K562 (cell line): ENCODE measurements around the gene ST3GAL3. TPM values are rescaled to one million over a fixed set of nuclear protein-coding genes. Genes with fewer than 3 reads are reported as not detected.

Experiments
- ATAC-seq: fragments of 200-7000 bp; cut with Tn5 transposase; 3 replicates; pipeline ENCODE4 v1.9.1; 2020; ENCODE audit warnings: moderate library complexity
- BruUV-seq: library from RNA; stranded (reverse); fragments of 400-500 nt; replicated peaks from 2 replicates; lab custom pipeline; 2021; lab: Mats Ljungman, UMichigan
- CTCF ChIA-PET: fragments of 300-600 bp; formaldehyde crosslinking; extraction: SDS; loops from one replicate; lab custom pipeline; 2021; ENCODE audit warnings: low intra/inter-chr PET ratio; lab: Yijun Ruan, JAX
- POLR2A ChIA-PET: fragments of 300-600, 350-650 bp; sonication (Branson Sonifier 250); formaldehyde crosslinking; extraction: SDS; loops from one replicate; lab custom pipeline; 2021; ENCODE audit warnings: antibody characterized with exemption, inconsistent platforms; lab: Yijun Ruan, JAX
- DNase-seq, 4 experiments: peaks; one replicate each; pipeline versions ENCODE4 v3.0.0 to v3.0.0-alpha.2; 2011 to 2018; ENCODE audit warnings: low spot score in 3 of 4, mixed read lengths in 3 of 4; ENCODE audit errors: extremely low read depth in 1 of 4
- FAIRE-seq: peaks from 2 replicates; lab custom pipeline; 2011; peaks lifted over from hg19 to GRCh38; lab: Jason Lieb, UNC
- H2AFZ ChIP-seq: 2 replicates; pipeline ENCODE4 v1.6.0; 2011; ENCODE audit warnings: low read depth, low read length, control low read depth, inconsistent platforms
- H3K27ac ChIP-seq: fragments of 200-600 bp; 3 replicates; pipeline ENCODE4 v1.8.0; 2011; ENCODE audit warnings: low read depth, mild to moderate bottlenecking, control low read depth, inconsistent platforms, low read length, moderate library complexity, mixed read lengths; ENCODE audit errors: extremely low read depth
- H3K27me3 ChIP-seq, 2 experiments: fragments of 300-600 bp in 1 of 2; 2 replicates in 1 of 2; 3 replicates in 1 of 2; pipeline versions ENCODE4 v1.6.0 to v1.8.0; 2011; ENCODE audit warnings: inconsistent platforms in 2 of 2, low read length in 2 of 2, mild to moderate bottlenecking in 1 of 2, mixed read lengths in 1 of 2, moderate library complexity in 1 of 2; ENCODE audit not compliant: control insufficient read depth in 2 of 2, insufficient read depth in 2 of 2
- H3K36me3 ChIP-seq: fragments of 300-600 bp; 3 replicates; pipeline ENCODE4 v1.8.0; 2011; ENCODE audit warnings: mild to moderate bottlenecking, low read length, inconsistent platforms; ENCODE audit not compliant: control insufficient read depth, insufficient read depth
- H3K4me1 ChIP-seq, 2 experiments: fragments of 200-600 bp in 1 of 2; replicated peaks in 1 of 2; 2 replicates in 1 of 2; 3 replicates in 1 of 2; pipeline versions ENCODE4 v1.5.1 to v1.8.0; 2011; ENCODE audit warnings: inconsistent platforms in 2 of 2, low read length in 2 of 2, mild to moderate bottlenecking in 1 of 2, mixed read lengths in 1 of 2, moderate library complexity in 1 of 2; ENCODE audit not compliant: control insufficient read depth in 2 of 2, insufficient read depth in 2 of 2
- H3K4me2 ChIP-seq: 2 replicates; pipeline ENCODE4 v1.6.1; 2011; ENCODE audit warnings: low read length, control low read depth, inconsistent platforms, mixed read lengths; ENCODE audit not compliant: insufficient read depth
- H3K4me3 ChIP-seq: fragments of 200-600 bp; sonication (generic), shearing (Covaris generic); 2 replicates; pipeline ENCODE4 v1.5.1; 2016; ENCODE audit warnings: control low read depth, inconsistent platforms
- H3K79me2 ChIP-seq: fragments of 200-600 bp; 3 replicates; pipeline ENCODE4 v1.8.0; 2011; ENCODE audit warnings: low read length, inconsistent platforms; ENCODE audit not compliant: control insufficient read depth, insufficient read depth
- H3K9ac ChIP-seq, 2 experiments: 2 replicates each; pipeline versions ENCODE4 v1.6.0 to v1.6.1; 2011; ENCODE audit warnings: low read depth in 2 of 2, low read length in 2 of 2, control low read depth in 1 of 2, inconsistent platforms in 1 of 2, mild to moderate bottlenecking in 1 of 2, mixed read lengths in 1 of 2; ENCODE audit not compliant: insufficient read depth in 1 of 2
- H3K9me1 ChIP-seq: one replicate; pipeline ENCODE4 v1.6.0; 2011; ENCODE audit warnings: inconsistent platforms, mild to moderate bottlenecking, low read length, moderate library complexity; ENCODE audit not compliant: control insufficient read depth, insufficient read depth
- H3K9me3 ChIP-seq: replicated peaks from 2 replicates; pipeline ENCODE4 v1.5.1; 2011; ENCODE audit warnings: low read depth, low read length, inconsistent platforms; ENCODE audit not compliant: control insufficient read depth, insufficient read depth
- H4K20me1 ChIP-seq: replicated peaks from 2 replicates; pipeline ENCODE4 v1.6.1; 2011; ENCODE audit warnings: low read length, inconsistent platforms, mixed read lengths; ENCODE audit not compliant: control insufficient read depth, insufficient read depth
- CBX5 ChIP-seq: IDR thresholded peaks from 2 replicates; pipeline ENCODE4 v1.6.1; 2014; ENCODE audit warnings: low read depth, borderline replicate concordance
- FOXA3 ChIP-seq, 2 experiments: fragments of 450-650 bp in 1 of 2; sonication (generic) in 1 of 2; formaldehyde crosslinking; IDR thresholded peaks in 1 of 2; conservative IDR thresholded peaks in 1 of 2; 2 replicates each; pipeline versions ENCODE4 v1.4.0 to v1.8.0; 2020 to 2022; ENCODE audit warnings: mild to moderate bottlenecking in 2 of 2, missing genetic modification reagents in 1 of 2
- HDAC6 ChIP-seq: IDR thresholded peaks from 2 replicates; pipeline ENCODE4 v1.6.1; 2012; ENCODE audit warnings: low read depth, mild to moderate bottlenecking, control low read depth, inconsistent platforms, low read length, moderate library complexity
- HNRNPL ChIP-seq: fragments of 200-400 bp; formaldehyde crosslinking; IDR thresholded peaks from 2 replicates; pipeline ENCODE4 v1.6.1; 2017; ENCODE audit warnings: low read depth, mild to moderate bottlenecking, low read length
- MEF2D ChIP-seq: conservative IDR thresholded peaks from 2 replicates; pipeline ENCODE4 v1.6.1; 2016; ENCODE audit warnings: low read depth, missing genetic modification characterization, missing compliant biosample characterization
- RAD21 ChIP-seq, 2 experiments: fragments of 250-450 bp in 1 of 2; fragments of 450-650 bp in 1 of 2; sonication (Bioruptor Pico) in 1 of 2; formaldehyde crosslinking in 1 of 2; IDR thresholded peaks in 1 of 2; conservative IDR thresholded peaks in 1 of 2; 2 replicates each; pipeline versions ENCODE4 v1.4.0 to v1.8.0; 2020 to 2022; ENCODE audit warnings: mild to moderate bottlenecking in 2 of 2, moderate library complexity in 1 of 2
- RBM15 ChIP-seq: fragments of 200-400 bp; formaldehyde crosslinking; IDR thresholded peaks from 2 replicates; pipeline ENCODE4 v1.6.1; 2018; ENCODE audit warnings: mild to moderate bottlenecking, low read length, moderate library complexity; ENCODE audit not compliant: insufficient read depth
- RHOXF2B ChIP-seq: fragments of 250-450 bp; sonication (Bioruptor Pico); conservative IDR thresholded peaks from 2 replicates; pipeline ENCODE4 v1.5.1; 2021
- SMARCB1 ChIP-seq: IDR thresholded peaks from 2 replicates; pipeline ENCODE4 v1.6.1; 2011; ENCODE audit warnings: improper control_type of control experiment, low read depth; ENCODE audit not compliant: insufficient read length
- SRF ChIP-seq, 2 experiments: fragments of 250-450, 450-650 bp in 1 of 2; sonication (Bioruptor Pico) in 1 of 2; sonication (generic) in 1 of 2; formaldehyde crosslinking; IDR thresholded peaks; 2 replicates each; pipeline versions ENCODE4 v1.5.0 to v1.5.1; 2020 to 2022; ENCODE audit warnings: mild to moderate bottlenecking in 1 of 2, missing genetic modification reagents in 1 of 2
- TARDBP ChIP-seq: fragments of 450-650 bp; IDR thresholded peaks from 2 replicates; pipeline ENCODE4 v1.6.1; 2016
- XRCC4 ChIP-seq: IDR thresholded peaks from one replicate; pipeline ENCODE4 v1.6.1; 2011; ENCODE audit not compliant: insufficient read depth, insufficient read length; ENCODE audit errors: extremely low read depth
- ZNF143 ChIP-seq: sonication (generic); formaldehyde crosslinking; IDR thresholded peaks from 2 replicates; pipeline ENCODE4 v1.9.0; 2022; ENCODE audit warnings: mild to moderate bottlenecking, missing genetic modification reagents
- ZNF695 ChIP-seq: fragments of 450-650 bp; formaldehyde crosslinking; IDR thresholded peaks from 2 replicates; pipeline ENCODE4 v1.4.0; 2020; ENCODE audit warnings: mild to moderate bottlenecking, moderate library complexity
- WGBS: fragments of 100-300 bp; shearing (Covaris generic); methylation state at CpG from one replicate; pipeline ENCODE4 v1.1.6; 2016; ENCODE audit warnings: low coverage, mixed read lengths; ENCODE audit not compliant: insufficient coverage; ENCODE audit errors: missing lambda C conversion rate; 5-methylcytosine and 5-hydroxymethylcytosine counted together
- in situ Hi-C: fragments of 300-500 bp; cut with MboI; formaldehyde crosslinking; loops from 4 replicates; pipeline ENCODE4 v1.15.0; 2018; ENCODE audit warnings: inconsistent platforms, mixed read lengths
- intact Hi-C: fragments of 100-400 bp; cut with micrococcal nuclease; formaldehyde crosslinking; loops from 2 replicates; pipeline ENCODE4 v1.14.2; 2022
- polyA plus RNA-seq, 8 experiments: library from polyadenylated mRNA; depleted of rRNA in 4 of 8; stranded (reverse) in 5 of 8; unstranded in 3 of 8; fragments of >200 nt; fragmentation: Nextera tagmentation in 2 of 8; fragmentation: Illumina TruSeq in 1 of 8; extraction: Ambion mirVana in 2 of 8; extraction: Trizol in 1 of 8; gene quantifications; 2 replicates each; pipeline versions ENCODE4 v1.2.1 to v1.2.3, GENCODE V29; 2011 to 2014; ENCODE audit warnings: inconsistent platforms in 1 of 8, missing spikeins in 1 of 8
- total RNA-seq, 7 experiments: library from RNA; depleted of rRNA in 6 of 7; stranded (reverse); fragments of >200 nt in 6 of 7; fragmentation: Illumina TruSeq in 2 of 7; extraction: Trizol in 2 of 7; gene quantifications; 2 replicates each; pipeline versions ENCODE4 v1.2.1 to v1.2.3, GENCODE V29; 2011 to 2021; ENCODE audit warnings: low replicate concordance in 1 of 7
- TF ChIP-seq, protein P1 (sequence below): fragments of 450-650 bp; IDR thresholded peaks from 2 replicates; pipeline ENCODE4 v1.6.1; 2016
- TF ChIP-seq, protein P2 (sequence below): fragments of 450-650 bp; IDR thresholded peaks from 2 replicates; pipeline ENCODE4 v1.6.1; 2018; ENCODE audit warnings: mild to moderate bottlenecking, low read depth; ENCODE audit not compliant: partially characterized antibody
- TF ChIP-seq, protein P3 (sequence below): fragments of 450-650 bp; IDR thresholded peaks from 2 replicates; pipeline ENCODE4 v1.6.1; 2016; ENCODE audit warnings: missing biosample characterization, missing genetic modification characterization
- TF ChIP-seq, protein P4 (sequence below): fragments of 200-800 bp; sonication (Bioruptor generic); IDR thresholded peaks from 2 replicates; pipeline ENCODE4 v1.6.1; 2017; ENCODE audit warnings: missing genetic modification characterization, missing compliant biosample characterization

The ST3GAL3 gene
- total and polyA plus RNA-seq, 9 of the 15 experiments (the other 6 are each of a cell fraction or from before 2014, with no cell fraction given), result 1.2 to 18.9 (median 11.0) TPM

DNA sequence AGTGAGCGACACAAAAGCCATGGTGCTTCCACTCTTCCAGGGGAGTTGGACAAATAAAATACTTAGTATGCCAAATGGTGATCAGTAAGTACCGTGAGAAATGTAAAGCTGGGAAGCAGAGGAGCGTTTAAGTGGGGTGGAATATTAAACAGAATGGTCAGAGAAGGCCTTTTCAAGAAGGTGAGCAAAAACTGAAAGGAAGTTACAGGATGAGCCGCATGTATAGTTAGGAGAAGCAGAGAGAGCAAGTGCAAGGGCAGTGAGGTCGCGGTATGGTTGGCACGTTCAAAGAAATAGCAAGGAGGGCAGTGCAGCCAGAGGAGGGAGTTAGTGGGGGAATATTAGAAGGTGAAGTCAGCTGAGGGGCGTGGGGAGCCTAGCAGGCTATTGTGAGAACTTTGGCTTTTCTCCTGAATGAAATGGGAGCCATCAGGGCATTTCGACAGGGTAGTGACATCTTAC, 266.7 kb downstream of the ST3GAL3 start:
- H3K4me2 ChIP-seq, result peak overlapping the region; percentile 90
- intact Hi-C loops, result loop anchor here (1.0 to 2.0 kb wide), 2 partner anchors 17 to 28 kb away; partner anchors contain the start of genes CCDC24 and IPO13
- ATAC-seq, result no peak
- no TSS peak for BruUV-seq
- CTCF ChIA-PET, result no interaction called here
- H3K4me3 ChIP-seq, result peak overlapping the region; percentile 87
- peak overlapping the region; percentile 97 for H2AFZ ChIP-seq
- peak overlapping the region; percentile 89 for H3K27ac ChIP-seq
- peak overlapping the region; percentile 88 to 98 for H3K9ac ChIP-seq
- 51% methylated on average over 9 of the region's 9 CpGs for WGBS
- no peaks in the 10 kb centered on the region for H3K27me3 ChIP-seq
- H3K9me3 ChIP-seq, result no peaks in the 10 kb centered on the region
- no peak for FAIRE-seq
- H3K9me1 ChIP-seq, result peaks cover 10% of the 10 kb centered on the region
- peaks cover 58% of the 10 kb centered on the region for H3K79me2 ChIP-seq
- peaks cover 24% of the 10 kb centered on the region for H4K20me1 ChIP-seq
- peaks cover 61% of the 10 kb centered on the region for H3K36me3 ChIP-seq
- H3K4me1 ChIP-seq, result peaks cover 41 to 69% of the 10 kb centered on the region in 2 experiments
- DNase-seq, result peak in 1 of 4 experiments; percentile 29
- POLR2A ChIA-PET, result interaction anchor here (0.7 to 2.1 kb wide), 7 partner anchors 13 to 519 kb away, joined by 3 to 7 read pairs (median 3); no protein-coding TSS in a partner anchor
- in situ Hi-C loops, result no loop called here
- TF ChIP-seq RAD21 (CRISPR knock-in tag; conservative IDR thresholded peaks at IDR 0.05 in 1 of 2, IDR thresholded peaks at IDR 0.05 in 1 of 2), result no peak
- TF ChIP-seq, protein P1, sequence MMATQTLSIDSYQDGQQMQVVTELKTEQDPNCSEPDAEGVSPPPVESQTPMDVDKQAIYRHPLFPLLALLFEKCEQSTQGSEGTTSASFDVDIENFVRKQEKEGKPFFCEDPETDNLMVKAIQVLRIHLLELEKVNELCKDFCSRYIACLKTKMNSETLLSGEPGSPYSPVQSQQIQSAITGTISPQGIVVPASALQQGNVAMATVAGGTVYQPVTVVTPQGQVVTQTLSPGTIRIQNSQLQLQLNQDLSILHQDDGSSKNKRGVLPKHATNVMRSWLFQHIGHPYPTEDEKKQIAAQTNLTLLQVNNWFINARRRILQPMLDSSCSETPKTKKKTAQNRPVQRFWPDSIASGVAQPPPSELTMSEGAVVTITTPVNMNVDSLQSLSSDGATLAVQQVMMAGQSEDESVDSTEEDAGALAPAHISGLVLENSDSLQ, result no peak
- TF ChIP-seq ZNF695 (CRISPR knock-in tag), result no peak
- TF ChIP-seq, protein P2, sequence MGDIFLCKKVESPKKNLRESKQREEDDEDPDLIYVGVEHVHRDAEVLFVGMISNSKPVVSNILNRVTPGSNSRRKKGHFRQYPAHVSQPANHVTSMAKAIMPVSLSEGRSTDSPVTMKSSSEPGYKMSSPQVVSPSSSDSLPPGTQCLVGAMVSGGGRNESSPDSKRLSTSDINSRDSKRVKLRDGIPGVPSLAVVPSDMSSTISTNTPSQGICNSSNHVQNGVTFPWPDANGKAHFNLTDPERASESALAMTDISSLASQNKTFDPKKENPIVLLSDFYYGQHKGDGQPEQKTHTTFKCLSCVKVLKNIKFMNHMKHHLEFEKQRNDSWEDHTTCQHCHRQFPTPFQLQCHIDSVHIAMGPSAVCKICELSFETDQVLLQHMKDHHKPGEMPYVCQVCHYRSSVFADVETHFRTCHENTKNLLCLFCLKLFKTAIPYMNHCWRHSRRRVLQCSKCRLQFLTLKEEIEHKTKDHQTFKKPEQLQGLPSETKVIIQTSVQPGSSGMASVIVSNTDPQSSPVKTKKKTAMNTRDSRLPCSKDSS, result no peak
- no peak for TF ChIP-seq CBX5
- TF ChIP-seq SRF (CRISPR knock-in tag; IDR thresholded peaks at IDR 0.05), result no peak
- no peak for TF ChIP-seq TARDBP
- TF ChIP-seq, protein P3, sequence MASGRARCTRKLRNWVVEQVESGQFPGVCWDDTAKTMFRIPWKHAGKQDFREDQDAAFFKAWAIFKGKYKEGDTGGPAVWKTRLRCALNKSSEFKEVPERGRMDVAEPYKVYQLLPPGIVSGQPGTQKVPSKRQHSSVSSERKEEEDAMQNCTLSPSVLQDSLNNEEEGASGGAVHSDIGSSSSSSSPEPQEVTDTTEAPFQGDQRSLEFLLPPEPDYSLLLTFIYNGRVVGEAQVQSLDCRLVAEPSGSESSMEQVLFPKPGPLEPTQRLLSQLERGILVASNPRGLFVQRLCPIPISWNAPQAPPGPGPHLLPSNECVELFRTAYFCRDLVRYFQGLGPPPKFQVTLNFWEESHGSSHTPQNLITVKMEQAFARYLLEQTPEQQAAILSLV (tag), result no peak
- TF ChIP-seq RBM15, result no peak
- TF ChIP-seq MEF2D, result no peak
- no peak for TF ChIP-seq ZNF143
- TF ChIP-seq RHOXF2B, result no peak
- TF ChIP-seq FOXA3 (CRISPR knock-in tag; conservative IDR thresholded peaks at IDR 0.05 in 1 of 2, IDR thresholded peaks at IDR 0.05 in 1 of 2), result peak in 1 of 2 experiments; percentile 73; a peak in 1 of 4 replicates
- TF ChIP-seq HDAC6, result no peak
- no peak for TF ChIP-seq HNRNPL
- TF ChIP-seq SMARCB1, result no peak
- no peak for TF ChIP-seq XRCC4
- TF ChIP-seq, protein P4, sequence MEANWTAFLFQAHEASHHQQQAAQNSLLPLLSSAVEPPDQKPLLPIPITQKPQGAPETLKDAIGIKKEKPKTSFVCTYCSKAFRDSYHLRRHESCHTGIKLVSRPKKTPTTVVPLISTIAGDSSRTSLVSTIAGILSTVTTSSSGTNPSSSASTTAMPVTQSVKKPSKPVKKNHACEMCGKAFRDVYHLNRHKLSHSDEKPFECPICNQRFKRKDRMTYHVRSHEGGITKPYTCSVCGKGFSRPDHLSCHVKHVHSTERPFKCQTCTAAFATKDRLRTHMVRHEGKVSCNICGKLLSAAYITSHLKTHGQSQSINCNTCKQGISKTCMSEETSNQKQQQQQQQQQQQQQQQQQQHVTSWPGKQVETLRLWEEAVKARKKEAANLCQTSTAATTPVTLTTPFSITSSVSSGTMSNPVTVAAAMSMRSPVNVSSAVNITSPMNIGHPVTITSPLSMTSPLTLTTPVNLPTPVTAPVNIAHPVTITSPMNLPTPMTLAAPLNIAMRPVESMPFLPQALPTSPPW (CRISPR knock-in tag), result no peak
